Left hindlimb (tissue), 1 donor: Measurements from ENCODE around the gene ARHGEF2.

ENCODE experiments used
- DNase-seq: peaks from one replicate; pipeline ENCODE4 v3.0.0-alpha.2; 2018

The ARHGEF2 gene

GRCh38 chr1:155904261-155904660, 74.1 kb downstream of the ARHGEF2 start:
- no peak for DNase-seq

GRCh38 chr1:155900161-155900560, 78.2 kb downstream of the ARHGEF2 start:
- no peak for DNase-seq

- no peak for DNase-seq
Measured at GRCh38 chr1:155899683-155900082, 78.7 kb downstream of the ARHGEF2 start.

- DNase-seq: no peak
Measured at GRCh38 chr1:155898888-155899287, 79.5 kb downstream of the ARHGEF2 start.

GRCh38 chr1:155897746-155898145, 80.6 kb downstream of the ARHGEF2 start:
- no peak for DNase-seq
